ENCODE results near the gene SEPHS2.

The SEPHS2 gene

DNA sequence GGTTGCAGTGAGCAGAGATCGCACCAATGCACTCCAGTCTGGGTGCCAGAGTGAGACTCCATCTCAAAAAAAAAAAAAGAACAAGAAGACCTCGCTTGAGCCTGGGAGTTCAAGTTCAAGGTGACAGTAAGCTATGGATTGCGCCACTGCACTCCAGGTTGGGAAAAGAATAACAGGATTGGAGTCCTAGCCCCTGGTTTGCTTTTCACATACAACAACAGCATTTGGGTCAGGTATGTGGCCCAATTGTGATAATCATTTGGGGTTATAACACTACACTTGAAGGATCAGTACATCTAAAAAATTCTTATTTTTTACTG, 3.4 kb upstream of the SEPHS2 start:
- peaks cover 18% of the 10 kb centered on the region for H3K9me3 Mint-ChIP-seq
- peaks cover 26% of the 10 kb centered on the region for H3K27me3 Mint-ChIP-seq (ENCODE audit: low read depth, poor library complexity)
- no peak for DNase-seq
- no peak overlapping the region for H3K4me3 Mint-ChIP-seq
- no peak for TF ChIP-seq CTCF (IDR thresholded peaks at IDR 0.05)
- H3K27ac Mint-ChIP-seq: no peak overlapping the region
- peaks cover 17% of the 10 kb centered on the region for H3K36me3 Mint-ChIP-seq (ENCODE audit: low read depth)
- peaks cover 30% of the 10 kb centered on the region for H3K4me1 Mint-ChIP-seq

- Mint-ChIP-seq H3K36me3 (ENCODE audit: low read depth) (peaks cover 30% of the 10 kb centered on the region), H3K27me3 (ENCODE audit: low read depth, poor library complexity) (peaks cover 20% of the 10 kb centered on the region), H3K27ac (no peak overlapping the region), H3K4me3 (no peak overlapping the region), H3K4me1 (peaks cover 38% of the 10 kb centered on the region), H3K9me3 (peaks cover 30% of the 10 kb centered on the region)
- TF ChIP-seq CTCF (IDR thresholded peaks at IDR 0.05): no peak
- no peak for DNase-seq
Measured at GRCh38 chr16:30447512-30448226, 2.0 kb upstream of the SEPHS2 start.

DNA sequence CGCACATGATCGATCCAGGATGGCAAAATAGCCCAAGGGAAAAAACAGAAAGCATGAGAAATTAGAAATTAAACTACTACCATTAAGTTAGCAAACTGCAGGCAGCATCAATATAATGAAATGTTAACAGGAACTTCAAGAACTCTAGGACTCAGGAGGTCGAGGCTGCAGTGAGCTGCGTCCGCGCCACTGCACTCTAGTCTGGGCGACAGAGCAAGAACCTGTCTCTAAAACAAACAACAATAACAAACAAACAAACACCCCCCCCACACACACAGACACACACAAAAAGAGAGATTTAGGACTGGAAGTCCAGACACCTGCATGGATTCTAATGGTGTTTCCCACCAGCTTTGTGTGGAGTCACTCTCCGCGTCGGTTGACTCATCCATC, 525 bp upstream of the SEPHS2 start:
- no peak for TF ChIP-seq CTCF (IDR thresholded peaks at IDR 0.05)
- H3K4me1 Mint-ChIP-seq: peaks cover 35% of the 10 kb centered on the region
- no peak overlapping the region for H3K27ac Mint-ChIP-seq
- peak overlapping the region; percentile 90 for H3K4me3 Mint-ChIP-seq
- H3K27me3 Mint-ChIP-seq (ENCODE audit: low read depth, poor library complexity): peaks cover 20% of the 10 kb centered on the region
- DNase-seq: no peak
- peaks cover 35% of the 10 kb centered on the region for H3K9me3 Mint-ChIP-seq
- peaks cover 34% of the 10 kb centered on the region for H3K36me3 Mint-ChIP-seq (ENCODE audit: low read depth)

GRCh38 chr16:30445149-30445407, 596 bp downstream of the SEPHS2 start:
- no peak for TF ChIP-seq CTCF (IDR thresholded peaks at IDR 0.05)
- Mint-ChIP-seq H3K27me3 (ENCODE audit: low read depth, poor library complexity) (peaks cover 25% of the 10 kb centered on the region), H3K36me3 (ENCODE audit: low read depth) (peaks cover 34% of the 10 kb centered on the region), H3K4me3 (peak overlapping the region; percentile 90), H3K4me1 (peaks cover 29% of the 10 kb centered on the region), H3K9me3 (peaks cover 35% of the 10 kb centered on the region), H3K27ac (no peak overlapping the region)
- no peak for DNase-seq

GRCh38 chr16:30444231-30445148, 1.2 kb downstream of the SEPHS2 start:
- no peak for TF ChIP-seq CTCF (IDR thresholded peaks at IDR 0.05)
- Mint-ChIP-seq H3K4me1 (peaks cover 29% of the 10 kb centered on the region), H3K27ac (no peak overlapping the region), H3K27me3 (ENCODE audit: low read depth, poor library complexity) (peaks cover 25% of the 10 kb centered on the region), H3K4me3 (peak overlapping the region; percentile 90), H3K36me3 (ENCODE audit: low read depth) (peaks cover 34% of the 10 kb centered on the region), H3K9me3 (peaks cover 35% of the 10 kb centered on the region)
- DNase-seq: no peak

Data from nephron progenitor cell (in vitro differentiated cells).